Activated CD4-positive, alpha-beta T cell treated with anti-CD3 and anti-CD28 coated beads for 48 hours (primary cell): ENCODE measurements around the gene KRT3.

Source experiments
- DNase-seq: peaks from one replicate; pipeline ENCODE4 v3.0.0-alpha.2; 2020

Gene KRT3

GRCh38 chr12:52826611-52827498 is 30.9 kb upstream of the KRT3 start:
- no peak for DNase-seq

DNA sequence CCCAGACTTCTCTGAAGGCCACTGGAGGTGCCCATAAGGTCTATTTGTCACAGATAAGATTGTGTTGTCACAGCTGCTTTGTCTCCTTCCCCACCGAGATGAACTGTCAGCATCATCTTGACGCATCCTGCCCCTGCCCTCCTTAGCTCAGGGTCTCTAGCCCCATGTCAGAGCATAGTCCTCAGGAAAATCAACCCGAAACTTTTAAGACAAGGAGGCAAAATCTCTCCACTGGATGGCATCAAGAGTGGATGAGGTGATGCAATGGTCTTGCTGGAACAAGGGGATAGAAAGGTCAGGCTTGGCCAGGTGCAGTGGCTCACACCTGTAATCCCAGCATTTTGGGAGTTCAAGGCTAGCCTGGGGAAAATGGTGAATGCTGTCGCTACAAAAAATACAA is 30.0 kb upstream of the KRT3 start:
- no peak for DNase-seq

DNA sequence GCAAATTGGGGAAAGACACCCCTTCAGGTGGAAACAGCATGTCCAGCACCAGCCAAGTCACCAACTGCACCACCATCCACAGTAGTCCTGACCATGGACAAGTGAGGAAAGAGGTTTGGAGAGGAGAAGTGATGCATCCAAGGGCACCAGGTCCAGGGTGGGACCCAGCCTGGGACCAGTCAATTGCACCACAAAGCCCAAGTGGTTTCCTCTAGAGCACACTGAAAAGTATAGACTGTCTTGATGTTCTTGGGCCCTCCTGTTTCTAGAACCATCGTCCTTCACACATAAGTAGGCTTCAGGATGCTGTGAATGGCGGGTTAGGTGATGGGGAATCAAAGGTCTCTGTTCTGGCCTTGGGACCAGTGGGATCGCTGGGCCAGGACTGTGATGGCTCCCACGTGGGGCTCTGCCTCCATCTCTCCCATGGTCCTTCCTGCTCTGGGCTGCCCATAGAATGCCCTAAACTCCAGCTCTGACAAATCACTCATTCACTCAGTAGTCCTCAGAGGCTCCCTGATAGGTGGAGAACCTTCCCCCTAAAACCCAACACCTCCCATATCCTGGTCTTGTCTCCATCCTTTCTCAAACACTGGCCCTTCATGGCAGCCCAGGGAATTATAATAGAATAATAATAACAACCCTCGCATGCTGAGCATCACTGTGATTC is 29.0 kb upstream of the KRT3 start:
- DNase-seq: no peak

DNA sequence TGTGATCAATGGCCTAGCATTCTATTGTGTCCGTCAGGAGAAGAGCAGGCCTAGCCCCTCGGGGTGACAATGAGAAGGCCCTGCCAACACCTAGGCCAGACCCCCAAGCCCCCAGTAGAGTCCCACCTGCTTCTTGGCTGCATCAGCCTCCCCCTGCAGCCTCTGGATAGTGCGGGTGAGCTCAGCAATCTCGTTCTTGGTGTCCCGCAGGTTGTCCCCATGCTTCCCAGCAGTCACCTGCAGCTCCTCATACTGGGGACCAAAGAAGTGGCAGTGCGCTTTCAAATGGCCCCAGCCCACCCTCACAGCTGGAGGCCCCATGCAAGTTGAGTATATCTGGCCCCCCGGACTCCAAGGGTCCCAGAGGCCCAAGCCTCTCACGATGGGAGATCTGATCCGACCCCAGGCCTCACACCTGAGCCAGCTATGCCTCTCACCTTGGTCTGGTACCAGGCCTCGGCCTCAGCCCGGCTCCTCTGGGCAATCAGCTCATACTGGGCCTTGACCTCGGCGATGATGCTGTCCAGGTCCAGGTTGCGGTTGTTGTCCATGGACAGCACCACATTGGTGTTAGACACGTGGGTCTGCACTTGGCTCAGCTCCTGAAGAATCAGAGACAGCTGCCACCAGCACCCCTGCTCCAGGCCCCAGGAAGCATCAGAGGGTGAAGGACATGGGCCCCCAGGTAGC is 28.0 kb upstream of the KRT3 start:
- no peak for DNase-seq

DNA sequence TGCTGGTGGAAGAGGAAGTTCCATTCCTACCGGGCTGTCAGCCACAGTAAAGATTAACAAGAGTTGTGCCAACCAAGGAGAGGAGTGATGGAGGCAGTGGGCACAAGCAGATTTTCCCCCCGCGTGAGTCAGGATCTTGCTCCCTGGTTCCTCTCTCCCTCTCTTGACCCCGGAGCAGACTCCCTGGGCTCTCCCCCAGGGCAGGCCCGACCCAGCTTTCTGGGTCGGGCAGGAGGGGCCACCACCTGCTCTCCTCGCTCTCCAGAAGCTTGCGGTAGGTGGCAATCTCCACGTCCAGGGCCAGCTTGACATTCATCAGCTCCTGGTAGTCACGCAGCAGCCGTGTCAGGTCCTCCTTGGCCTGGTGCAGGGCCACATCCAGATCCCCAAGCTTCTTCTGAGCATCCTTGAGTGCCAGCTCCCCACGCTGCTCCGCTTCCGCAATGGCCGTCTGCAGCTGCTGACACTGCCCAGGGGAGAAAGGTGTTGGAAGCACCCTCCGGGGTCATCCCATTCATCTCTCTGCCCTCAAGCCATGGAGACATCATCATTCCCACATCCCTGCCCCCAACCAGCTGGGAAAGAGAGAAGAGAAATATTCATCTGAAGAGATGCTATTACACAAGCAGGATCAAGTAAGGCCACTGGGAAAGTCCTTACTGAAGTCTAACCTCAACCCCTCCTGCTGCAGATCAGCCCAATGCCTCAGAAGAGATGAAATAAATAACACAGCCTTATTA is 27.0 kb upstream of the KRT3 start:
- DNase-seq: no peak

DNA sequence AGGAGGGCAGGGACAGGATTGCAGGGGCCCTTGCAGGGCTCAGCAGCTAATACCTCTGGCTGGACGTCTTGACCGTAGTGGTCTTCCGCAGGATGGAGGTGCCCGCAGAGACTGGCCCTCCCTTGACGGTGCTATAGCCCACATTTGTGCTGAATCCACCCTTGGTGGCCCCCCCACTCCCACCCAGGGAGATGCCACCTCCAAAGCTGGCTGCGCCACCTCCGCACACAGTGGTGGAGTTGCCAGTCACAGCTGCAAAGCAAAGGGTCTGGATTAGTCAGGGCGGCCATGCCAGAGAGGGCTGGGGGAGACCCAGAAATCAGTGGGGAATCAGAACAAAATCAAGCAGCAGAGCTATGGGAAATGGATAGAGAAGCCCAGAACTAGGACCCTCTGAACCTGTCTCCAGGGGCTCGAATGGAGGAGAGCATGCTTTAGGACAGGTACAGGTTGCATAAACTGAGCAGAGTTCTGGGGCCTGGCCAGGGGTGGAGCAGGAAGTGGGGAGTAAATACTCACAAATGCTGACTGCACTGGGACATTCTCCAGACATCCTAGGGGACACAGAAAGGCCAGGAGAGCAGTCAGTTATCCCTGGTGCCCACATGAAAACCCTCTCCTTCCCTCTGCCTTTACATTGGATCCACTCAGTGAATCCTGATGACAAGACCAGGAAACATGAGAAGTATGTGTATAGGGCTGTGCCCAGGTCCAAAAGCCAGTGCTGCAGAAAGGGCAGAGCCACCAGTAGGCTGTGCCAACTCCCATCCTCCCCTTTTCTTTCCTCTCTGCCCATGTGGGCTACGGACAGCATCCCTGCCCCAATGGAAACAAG is 26.1 kb upstream of the KRT3 start:
- no peak for DNase-seq

DNA sequence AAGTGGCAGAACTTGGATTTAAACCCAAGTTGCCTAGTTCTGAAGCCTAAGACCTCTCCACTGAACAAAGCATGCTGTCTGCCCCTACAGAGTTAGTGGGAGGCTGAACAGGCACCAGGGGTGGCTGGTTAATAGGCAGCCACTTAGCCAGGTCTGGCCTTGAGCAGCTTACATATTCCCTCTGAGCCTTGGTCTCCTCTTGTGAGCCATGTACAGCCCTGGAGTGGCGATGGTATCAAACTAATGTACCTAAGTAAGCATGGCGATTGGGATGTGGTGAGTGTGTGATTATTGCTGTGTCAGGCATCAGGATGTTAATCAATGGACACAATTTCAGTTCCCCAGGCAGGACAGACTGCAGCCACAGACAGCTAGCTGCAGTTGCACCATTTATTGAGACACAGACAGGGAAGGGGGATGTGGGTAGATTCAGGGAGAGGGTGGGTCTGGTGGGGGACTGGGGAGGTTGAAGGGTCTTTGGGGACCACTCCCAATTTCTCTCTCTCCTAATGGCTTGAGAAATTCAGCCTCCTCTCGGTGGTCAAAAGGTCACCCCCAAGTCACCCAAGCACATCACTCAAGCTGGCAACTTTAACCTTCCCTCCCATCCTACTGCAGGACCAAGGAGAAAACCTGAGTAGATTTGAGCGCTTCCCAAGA is 25.3 kb upstream of the KRT3 start:
- no peak for DNase-seq

DNA sequence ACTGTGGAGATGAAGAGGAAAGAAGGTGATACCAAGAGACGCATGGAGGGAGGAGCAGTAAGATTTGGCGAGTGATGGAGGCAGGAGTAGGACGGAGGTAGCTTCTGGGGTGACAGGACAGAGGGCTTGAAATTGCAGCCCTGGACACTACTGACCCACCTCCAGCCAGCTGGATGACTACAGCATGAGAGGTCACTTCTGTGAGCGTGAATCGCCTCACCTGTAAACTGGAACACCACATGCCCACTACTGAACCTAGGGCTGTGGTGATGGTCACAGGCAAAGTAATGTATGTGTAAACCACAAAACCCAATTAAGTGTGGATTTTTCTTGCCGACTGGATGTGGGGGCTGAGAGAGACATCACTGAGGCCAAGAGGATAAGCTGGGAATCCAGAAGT is 24.6 kb upstream of the KRT3 start:
- no peak for DNase-seq

- DNase-seq: no peak
Measured at GRCh38 chr12:52819731-52820510, 24.0 kb upstream of the KRT3 start.

- no peak for DNase-seq
Measured at GRCh38 chr12:52818887-52819420, 23.0 kb upstream of the KRT3 start.

GRCh38 chr12:52818388-52818787 is 22.5 kb upstream of the KRT3 start:
- no peak for DNase-seq

GRCh38 chr12:52817699-52818238 is 21.9 kb upstream of the KRT3 start:
- DNase-seq: no peak

- no peak for DNase-seq
Measured at GRCh38 chr12:52817003-52817698, 21.2 kb upstream of the KRT3 start.

DNA sequence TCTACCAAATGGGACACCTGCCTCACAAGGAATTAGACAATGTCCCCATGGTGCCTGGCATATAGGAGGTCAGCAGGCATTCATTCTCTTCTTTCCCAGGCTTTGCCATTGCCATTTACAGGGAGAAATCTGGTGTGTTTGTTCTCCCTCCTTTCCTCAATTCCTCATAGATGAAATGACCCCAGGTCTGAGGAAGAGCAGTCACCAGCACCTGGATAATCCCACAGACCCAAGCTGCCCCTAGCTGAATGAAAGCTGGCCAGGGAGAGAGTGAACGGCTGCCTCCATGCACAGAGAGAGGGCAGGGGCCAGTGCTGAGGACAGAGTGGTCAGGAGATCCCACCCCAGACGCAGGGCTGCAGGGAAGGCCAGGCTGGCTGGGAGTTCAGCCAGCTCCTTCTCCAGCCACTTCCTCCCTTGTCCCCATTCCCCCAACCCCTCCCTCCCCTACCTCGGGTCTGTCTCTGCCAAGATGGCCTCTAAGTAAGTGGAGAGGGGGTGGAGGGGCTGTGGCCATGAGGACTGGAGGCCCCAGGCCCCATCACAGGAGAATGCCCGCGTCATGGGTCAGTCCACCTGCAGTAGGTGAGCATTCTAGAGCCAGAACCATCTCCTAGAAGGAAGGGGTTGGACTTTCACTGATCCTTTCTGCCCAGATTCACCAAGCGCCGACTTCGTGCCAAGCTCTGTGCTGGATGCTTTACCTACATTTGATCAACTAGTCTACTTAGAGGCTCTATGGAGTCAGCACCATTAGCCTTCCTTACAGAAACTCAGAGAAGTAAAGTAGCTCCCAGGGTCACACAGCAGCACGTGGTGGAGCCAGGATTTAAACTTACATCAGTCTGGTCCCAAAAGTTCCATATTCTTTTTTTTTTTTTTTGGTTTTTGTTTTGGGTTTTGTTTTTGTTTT is 20.0 kb upstream of the KRT3 start:
- no peak for DNase-seq

DNA sequence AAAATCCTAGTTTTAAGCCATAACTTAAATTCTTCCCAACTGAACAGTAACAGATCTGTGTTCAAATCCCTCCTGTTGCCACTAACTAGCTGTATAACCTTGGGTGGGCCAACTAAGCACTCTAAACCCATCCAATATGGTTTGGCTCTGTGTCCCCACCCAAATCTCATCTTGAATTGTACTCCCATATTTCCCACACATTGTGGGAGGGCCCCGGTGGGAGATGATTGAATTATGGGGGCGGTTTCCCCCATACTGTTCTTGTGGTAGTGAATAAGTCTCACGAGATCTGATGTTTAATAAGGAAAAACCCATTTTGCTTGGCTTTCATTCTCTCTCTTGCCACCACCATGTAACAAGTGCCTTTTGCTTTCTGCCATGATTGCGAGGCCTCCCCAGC is 19.2 kb upstream of the KRT3 start:
- DNase-seq: no peak

DNA sequence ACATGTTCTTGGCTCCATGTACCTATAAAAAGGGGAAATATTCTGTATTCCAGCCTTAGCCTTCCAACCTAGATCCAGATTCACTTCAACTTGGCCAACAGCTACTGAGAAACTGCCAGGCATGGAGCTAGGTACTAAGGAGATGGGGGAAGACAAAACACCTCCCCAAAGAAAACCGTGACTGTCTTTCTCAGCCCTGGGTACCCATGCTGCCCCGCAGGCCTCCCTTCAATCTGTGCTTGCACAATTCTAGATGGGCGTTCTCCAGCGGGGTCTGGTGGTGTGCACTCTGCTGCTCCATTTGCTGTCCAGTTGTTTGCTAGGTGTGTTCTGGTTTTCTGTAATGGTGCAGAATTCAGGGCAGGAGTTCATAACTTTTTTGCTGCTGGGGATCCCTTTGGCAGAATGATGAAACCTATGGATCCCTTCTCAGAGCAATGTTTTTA is 18.8 kb upstream of the KRT3 start:
- no peak for DNase-seq

GRCh38 chr12:52813885-52814709 is 18.2 kb upstream of the KRT3 start, which contains the start of gene KRT4:
KRT4 (minus strand) TSS chr12:52814116; CDS start chr12:52814058, 58 bp downstream.
- DNase-seq: no peak
